Fibroblast of lung (primary cell): ENCODE results near the gene CABP1. TPM values are rescaled to one million over a fixed set of nuclear protein-coding genes. Genes with fewer than 3 reads are reported as not detected.
"Not testable (repeated sequence)": the region's sequence is repeated elsewhere in the genome, so short reads cannot be mapped to it uniquely, and the experiment has no call there.

Source experiments
- DNase-seq, 2 donors: peaks; one replicate each; pipeline versions ENCODE4 v3.0.0 to v3.0.0-alpha.2; 2010; ENCODE audit warnings: low read depth in 2 of 2
- H2AFZ ChIP-seq: 2 replicates; pipeline ENCODE4 v1.5.1; 2012; ENCODE audit warnings: low read length, control low read depth, inconsistent platforms
- H3K27ac ChIP-seq: 2 replicates; pipeline ENCODE4 v1.5.1; 2011; ENCODE audit warnings: low read length, control low read depth; ENCODE audit not compliant: insufficient read depth
- H3K27me3 ChIP-seq: 2 replicates; pipeline ENCODE4 v1.5.1; 2011; ENCODE audit warnings: mild to moderate bottlenecking, low read length; ENCODE audit not compliant: control insufficient read depth, insufficient read depth
- H3K36me3 ChIP-seq: 2 replicates; pipeline ENCODE4 v1.5.1; 2011; ENCODE audit warnings: low read length; ENCODE audit not compliant: control insufficient read depth, insufficient read depth
- H3K4me1 ChIP-seq: 2 replicates; pipeline ENCODE4 v1.5.1; 2011; ENCODE audit warnings: low read length; ENCODE audit not compliant: control insufficient read depth, insufficient read depth; ENCODE audit errors: extremely low read depth
- H3K4me2 ChIP-seq: 2 replicates; pipeline ENCODE4 v1.5.1; 2011; ENCODE audit warnings: low read length, control low read depth; ENCODE audit not compliant: insufficient read depth; ENCODE audit errors: extremely low read depth
- H3K4me3 ChIP-seq, 4 experiments: fragments of 200-600 bp in 1 of 4; sonication (generic) in 1 of 4; replicated peaks in 1 of 4; 2 replicates each; pipeline ENCODE4 v1.5.1; 2011 to 2016; ENCODE audit warnings: low read length in 4 of 4, low read depth in 3 of 4, mild to moderate bottlenecking in 3 of 4, control low read depth in 2 of 4, inconsistent platforms in 1 of 4, mixed read lengths in 1 of 4; ENCODE audit not compliant: insufficient read depth in 1 of 4; ENCODE audit errors: control extremely low read depth in 1 of 4
- H3K79me2 ChIP-seq: 2 replicates; pipeline ENCODE4 v1.5.1; 2012; ENCODE audit warnings: mild to moderate bottlenecking, low read length, inconsistent platforms; ENCODE audit not compliant: control insufficient read depth, insufficient read depth
- H3K9ac ChIP-seq: 2 replicates; pipeline ENCODE4 v1.5.1; 2011; ENCODE audit warnings: mild to moderate bottlenecking, low read length, control low read depth; ENCODE audit not compliant: insufficient read depth
- H3K9me3 ChIP-seq: 2 replicates; pipeline ENCODE4 v1.5.1; 2012; ENCODE audit warnings: low read depth, low read length; ENCODE audit not compliant: control insufficient read depth, insufficient read depth
- H4K20me1 ChIP-seq: 2 replicates; pipeline ENCODE4 v1.5.1; 2011; ENCODE audit warnings: low read length; ENCODE audit not compliant: control insufficient read depth, insufficient read depth; ENCODE audit errors: extremely low read depth
- CTCF ChIP-seq, 2 donors: IDR thresholded peaks in 1 of 2; conservative IDR thresholded peaks in 1 of 2; 1 replicate in 1 of 2; 2 replicates in 1 of 2; pipeline ENCODE4 v1.5.1; 2011 to 2012; ENCODE audit warnings: low read length in 2 of 2, control low read depth in 1 of 2, inconsistent platforms in 1 of 2, low read depth in 1 of 2, mild to moderate bottlenecking in 1 of 2
- EZH2 ChIP-seq: IDR thresholded peaks from 2 replicates; pipeline ENCODE4 v1.5.1; 2012; ENCODE audit warnings: low read length, control low read depth, mild to moderate bottlenecking; ENCODE audit errors: missing control alignments
- polyA plus RNA-seq, 2 donors: library from polyadenylated mRNA; depleted of rRNA in 1 of 2; stranded (reverse) in 1 of 2; unstranded in 1 of 2; fragments of >200 nt; gene quantifications; 2 replicates each; pipeline ENCODE4 v1.2.1, GENCODE V29; 2011 to 2012; ENCODE audit warnings: missing spikeins in 1 of 2
- total RNA-seq: library from RNA; depleted of rRNA; stranded (reverse); fragments of >200 nt; gene quantifications from 2 replicates; pipeline ENCODE4 v1.2.1, GENCODE V29; 2014

CABP1 gene
- total and polyA plus RNA-seq, 2 donors (not counting 1 experiment from before 2014, with no cell fraction given): 0.36 TPM; not detected in 1

DNA sequence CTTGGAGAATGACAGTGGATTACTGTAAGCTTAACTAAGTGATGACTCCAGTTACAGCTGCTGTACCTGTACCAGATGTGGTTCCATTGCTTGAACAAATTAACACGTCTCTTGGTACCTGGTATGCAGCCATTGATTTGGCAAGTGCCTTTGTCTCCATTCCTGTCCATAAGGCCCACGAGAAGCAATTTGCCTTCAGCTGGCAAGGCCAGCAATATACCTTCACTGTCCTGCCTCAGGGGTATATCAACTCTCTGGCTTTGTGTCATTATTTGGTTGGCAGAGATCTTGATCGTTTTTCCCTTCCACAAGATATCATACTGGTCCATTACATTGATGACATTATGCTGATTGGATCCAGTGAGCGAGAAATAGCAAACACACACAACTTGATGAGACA lies 29.9 kb upstream of the CABP1 start:
- DNase-seq: no peak
- H3K27ac ChIP-seq: no peak overlapping the region
- H3K9ac ChIP-seq: no peak overlapping the region
- H3K27me3 ChIP-seq: peaks cover 5% of the 10 kb centered on the region
- no peaks in the 10 kb centered on the region for H3K36me3 ChIP-seq
- H4K20me1 ChIP-seq: no peaks in the 10 kb centered on the region
- H3K4me3 ChIP-seq: no peak overlapping the region
- no peaks in the 10 kb centered on the region for H3K79me2 ChIP-seq
- TF ChIP-seq EZH2 (no peak), CTCF (conservative IDR thresholded peaks at IDR 0.05 in 1 of 2, IDR thresholded peaks at IDR 0.05 in 1 of 2; ENCODE audit: low read depth in 1 of 2, low read length in 2 of 2) (no peak)
- H3K9me3 ChIP-seq: no peaks in the 10 kb centered on the region
- H2AFZ ChIP-seq: no peak overlapping the region
- H3K4me1 ChIP-seq: no peaks in the 10 kb centered on the region
- no peak overlapping the region for H3K4me2 ChIP-seq

- H4K20me1 ChIP-seq, DNase-seq, H3K36me3 ChIP-seq, H3K27me3 ChIP-seq, H3K79me2 ChIP-seq, H3K4me2 ChIP-seq, H3K9ac ChIP-seq, H3K9me3 ChIP-seq, H3K4me3 ChIP-seq, H2AFZ ChIP-seq, H3K27ac ChIP-seq, H3K4me1 ChIP-seq: not testable (repeated sequence)
These were observed 28.9 kb upstream of the CABP1 start for GRCh38 chr12:120611534-120611933.

DNA sequence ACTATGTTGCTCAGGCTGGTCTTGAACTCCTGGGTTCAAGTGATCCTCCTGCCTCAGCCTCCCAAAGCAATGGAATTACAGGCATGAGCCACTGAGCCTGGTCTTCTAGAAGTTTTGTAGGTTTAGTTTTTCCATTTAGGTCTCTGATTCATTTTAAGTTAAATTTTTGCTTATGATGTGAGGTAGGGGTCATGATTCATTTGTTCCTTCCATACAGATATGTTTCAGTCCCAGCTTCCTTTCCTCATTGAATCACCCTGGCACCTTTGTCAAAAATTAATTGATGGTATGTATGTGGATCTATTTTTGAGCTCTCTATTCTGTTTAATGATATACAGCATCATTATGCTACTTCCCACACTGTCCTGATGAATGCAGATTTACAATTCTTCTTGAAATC lies 25.6 kb upstream of the CABP1 start:
- Histone ChIP-seq H3K4me3 (no peak overlapping the region), H3K36me3 (no peaks in the 10 kb centered on the region), H3K9ac (no peak overlapping the region), H3K9me3 (no peaks in the 10 kb centered on the region), H3K27ac (no peak overlapping the region), H3K4me1 (no peaks in the 10 kb centered on the region), H3K79me2 (no peaks in the 10 kb centered on the region), H3K27me3 (peaks cover 15% of the 10 kb centered on the region), H2AFZ (no peak overlapping the region), H3K4me2 (no peak overlapping the region), H4K20me1 (no peaks in the 10 kb centered on the region)
- TF ChIP-seq CTCF (conservative IDR thresholded peaks at IDR 0.05 in 1 of 2, IDR thresholded peaks at IDR 0.05 in 1 of 2; ENCODE audit: low read depth in 1 of 2, low read length in 2 of 2): no peak
- no peak for TF ChIP-seq EZH2
- no peak for DNase-seq

DNA sequence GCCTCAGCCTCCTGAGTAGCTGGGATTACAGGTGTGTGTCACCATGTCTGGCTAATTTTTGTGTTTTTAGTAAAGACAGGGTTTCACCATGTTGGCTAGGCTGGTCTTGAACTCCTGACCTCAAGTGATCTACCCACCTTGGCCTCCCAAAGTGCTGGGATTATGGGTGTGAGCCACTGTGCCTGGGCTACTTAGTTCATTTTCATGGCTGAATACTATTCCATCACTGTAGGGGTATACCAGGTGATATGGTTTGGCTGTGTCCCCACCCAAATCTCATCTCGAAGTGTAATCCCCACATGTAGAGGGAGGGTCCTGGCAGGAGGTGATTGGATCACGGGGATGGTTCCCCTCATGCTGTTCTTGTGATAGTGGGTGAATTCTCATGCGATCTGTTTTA lies 23.2 kb upstream of the CABP1 start:
- not testable (repeated sequence) for H3K27ac ChIP-seq, H3K9me3 ChIP-seq, H4K20me1 ChIP-seq, DNase-seq, H3K9ac ChIP-seq, H3K4me3 ChIP-seq, H3K36me3 ChIP-seq, H3K4me1 ChIP-seq, H3K79me2 ChIP-seq, H3K4me2 ChIP-seq, H2AFZ ChIP-seq
- peaks cover 20% of the 10 kb centered on the region for H3K27me3 ChIP-seq

DNA sequence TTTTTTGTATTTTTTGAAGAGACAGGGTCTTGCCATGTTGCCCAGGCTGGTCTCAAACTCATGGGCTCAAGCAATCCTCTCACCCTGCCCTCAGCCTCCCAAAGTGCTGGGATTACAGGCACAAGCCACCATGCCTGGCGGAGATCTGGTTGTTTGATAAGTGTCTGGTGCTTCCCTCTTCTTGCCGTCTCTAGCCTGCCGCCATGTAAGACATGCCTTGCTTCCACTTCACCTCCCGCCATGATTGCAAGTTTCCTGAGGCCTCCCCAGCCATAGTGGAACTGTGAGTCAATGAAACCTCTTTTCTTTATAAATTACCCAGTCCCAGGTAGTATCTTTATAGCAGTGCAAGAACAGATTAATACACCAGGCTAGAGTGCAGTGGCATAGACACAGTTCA lies 22.7 kb upstream of the CABP1 start:
- not testable (repeated sequence) for H3K27ac ChIP-seq, H3K9me3 ChIP-seq, H3K36me3 ChIP-seq, H3K9ac ChIP-seq, H3K79me2 ChIP-seq, H2AFZ ChIP-seq, H4K20me1 ChIP-seq, H3K4me1 ChIP-seq, H3K4me3 ChIP-seq, H3K4me2 ChIP-seq, DNase-seq
- H3K27me3 ChIP-seq: peaks cover 15% of the 10 kb centered on the region
